Activated B cell treated with CpG ODN at 0.5 μM for 24 hours (primary cell): Measurements from ENCODE around the gene HDHD3. TPM values are rescaled to one million over a fixed set of nuclear protein-coding genes. Genes with fewer than 3 reads are reported as not detected.

Experiments used
- ATAC-seq: fragments of 200-7000 bp; cut with Tn5 transposase; one replicate; pipeline ENCODE4 v1.10.0; 2021; ENCODE audit warnings: low read depth, mild to moderate bottlenecking, moderate library complexity
- CTCF ChIA-PET: fragments of 350-600 bp; sonication (Branson Sonifier 250); formaldehyde crosslinking; loops from one replicate; lab custom pipeline; 2021; ENCODE audit warnings: antibody characterized with exemption; lab: Charles Lee
- POLR2A ChIA-PET: fragments of 350-600 bp; sonication (Branson Sonifier 250); formaldehyde crosslinking; loops from one replicate; lab custom pipeline; 2021; ENCODE audit warnings: antibody characterized with exemption; lab: Charles Lee
- DNase-seq: peaks from one replicate; pipeline ENCODE4 v3.0.0; 2022
- H3K27ac Mint-ChIP-seq: one replicate; pipeline ENCODE4 v1.8.0; 2020; ENCODE audit warnings: mixed read lengths
- H3K27me3 Mint-ChIP-seq: one replicate; pipeline ENCODE4 v1.8.0; 2021; ENCODE audit warnings: mixed read lengths
- H3K36me3 Mint-ChIP-seq: one replicate; pipeline ENCODE4 v1.8.0; 2021; ENCODE audit warnings: low read depth, mixed read lengths
- H3K4me1 Mint-ChIP-seq: one replicate; pipeline ENCODE4 v1.8.0; 2021; ENCODE audit warnings: mixed read lengths
- H3K4me3 Mint-ChIP-seq: one replicate; pipeline ENCODE4 v1.8.0; 2020; ENCODE audit warnings: mild to moderate bottlenecking, mixed read lengths
- H3K9me3 Mint-ChIP-seq: one replicate; pipeline ENCODE4 v1.8.0; 2020; ENCODE audit warnings: mixed read lengths
- intact Hi-C: fragments of 100-400 bp; cut with micrococcal nuclease; formaldehyde crosslinking; loops from one replicate; pipeline ENCODE4 v1.15.1; 2024
- total RNA-seq: library from RNA; stranded (reverse); gene quantifications from 2 replicates; pipeline ENCODE4 v1.2.3, GENCODE V29; 2022
- TF ChIP-seq, protein P1 (sequence below): fragments of 200-600 bp; IDR thresholded peaks from one replicate; pipeline ENCODE4 v1.8.0; 2022; ENCODE audit warnings: antibody characterized with exemption, mild to moderate bottlenecking

The HDHD3 gene
- total RNA-seq, 1 donor from 2014 or later = 23.9 TPM

DNA sequence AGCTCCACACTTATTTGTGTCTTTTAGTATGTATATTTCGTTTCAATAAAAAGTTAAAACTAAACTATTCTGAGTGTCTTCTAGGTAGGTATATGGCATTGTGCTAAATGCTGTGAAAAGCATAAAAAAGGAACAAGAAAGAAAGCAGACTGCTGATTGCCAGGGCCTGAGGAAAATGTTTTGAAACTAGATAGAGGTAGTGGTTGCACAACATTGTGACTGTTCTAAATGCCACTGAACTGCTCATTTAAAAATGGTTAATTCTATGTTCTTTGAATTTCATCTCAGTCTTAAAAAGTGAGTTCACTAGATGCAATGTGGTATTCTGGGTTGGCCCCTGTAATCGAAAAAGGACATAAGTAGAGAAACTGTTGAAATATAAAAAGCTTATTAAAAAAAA is 26.9 kb upstream of the HDHD3 start:
- Mint-ChIP-seq H3K36me3 (peaks cover 20% of the 10 kb centered on the region), H3K4me3 (no peak overlapping the region), H3K27me3 (no peaks in the 10 kb centered on the region), H3K27ac (no peak overlapping the region), H3K9me3 (no peaks in the 10 kb centered on the region), H3K4me1 (peaks cover 29% of the 10 kb centered on the region)
- intact Hi-C loops = loop anchor here (10.0 kb wide), 1 partner anchor 249 kb away; the partner anchor contains the start of gene SLC31A2
- ATAC-seq = no peak
- POLR2A ChIA-PET = no interaction called here
- no peak for DNase-seq
- TF ChIP-seq, protein P1, sequence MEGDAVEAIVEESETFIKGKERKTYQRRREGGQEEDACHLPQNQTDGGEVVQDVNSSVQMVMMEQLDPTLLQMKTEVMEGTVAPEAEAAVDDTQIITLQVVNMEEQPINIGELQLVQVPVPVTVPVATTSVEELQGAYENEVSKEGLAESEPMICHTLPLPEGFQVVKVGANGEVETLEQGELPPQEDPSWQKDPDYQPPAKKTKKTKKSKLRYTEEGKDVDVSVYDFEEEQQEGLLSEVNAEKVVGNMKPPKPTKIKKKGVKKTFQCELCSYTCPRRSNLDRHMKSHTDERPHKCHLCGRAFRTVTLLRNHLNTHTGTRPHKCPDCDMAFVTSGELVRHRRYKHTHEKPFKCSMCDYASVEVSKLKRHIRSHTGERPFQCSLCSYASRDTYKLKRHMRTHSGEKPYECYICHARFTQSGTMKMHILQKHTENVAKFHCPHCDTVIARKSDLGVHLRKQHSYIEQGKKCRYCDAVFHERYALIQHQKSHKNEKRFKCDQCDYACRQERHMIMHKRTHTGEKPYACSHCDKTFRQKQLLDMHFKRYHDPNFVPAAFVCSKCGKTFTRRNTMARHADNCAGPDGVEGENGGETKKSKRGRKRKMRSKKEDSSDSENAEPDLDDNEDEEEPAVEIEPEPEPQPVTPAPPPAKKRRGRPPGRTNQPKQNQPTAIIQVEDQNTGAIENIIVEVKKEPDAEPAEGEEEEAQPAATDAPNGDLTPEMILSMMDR = no peak
- CTCF ChIA-PET = interaction anchor here (1.7 to 3.9 kb wide), 3 partner anchors 188 to 254 kb away, joined by 7 to 19 read pairs (median 11); no protein-coding TSS in a partner anchor

DNA sequence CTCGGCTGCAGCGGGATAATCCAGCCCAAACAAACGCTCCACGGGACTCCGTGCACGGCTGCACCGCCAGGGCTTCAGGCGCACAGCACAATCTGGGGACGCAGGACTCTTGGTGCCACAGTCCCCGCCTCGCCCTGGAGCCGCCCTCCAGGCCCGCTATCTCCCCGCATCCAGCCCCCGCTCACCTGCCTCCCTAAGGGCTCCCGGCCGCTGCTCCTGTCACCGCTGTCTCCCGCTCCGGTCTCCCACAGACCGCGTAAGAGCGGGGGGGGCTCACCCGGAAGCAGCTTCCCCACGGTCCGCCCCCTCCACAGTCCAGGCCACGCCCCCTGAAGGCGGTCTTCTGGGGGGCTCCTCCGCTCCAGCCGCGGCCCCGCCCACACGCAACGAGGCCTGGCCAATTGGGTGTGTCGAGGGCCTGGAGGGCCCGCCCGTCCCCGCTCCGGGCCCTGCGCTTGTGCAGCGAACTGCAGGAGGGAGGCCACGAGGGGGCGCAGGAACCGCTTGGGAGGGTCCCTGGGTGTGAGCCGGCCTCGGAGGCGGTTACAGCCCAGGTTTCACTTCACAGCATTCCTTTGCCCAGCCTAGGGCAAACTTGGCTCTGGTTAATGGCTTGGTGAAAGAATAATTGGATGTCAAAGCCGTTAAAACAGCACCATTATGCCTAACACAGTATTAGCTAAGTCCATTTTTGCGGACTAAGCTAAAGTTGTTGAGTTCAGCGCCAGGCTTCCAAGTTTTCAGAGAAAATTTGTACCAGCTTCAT is 24.4 kb upstream of the HDHD3 start, which contains the start of gene ALAD:
TSS of gene ALAD (minus strand) at position 258 of the 766 bp plus-strand sequence. CDS start 7,725 bp downstream, outside the sequence.
- Mint-ChIP-seq H3K9me3 (no peaks in the 10 kb centered on the region), H3K4me1 (peaks cover 17% of the 10 kb centered on the region), H3K36me3 (peaks cover 2% of the 10 kb centered on the region), H3K27me3 (no peaks in the 10 kb centered on the region), H3K4me3 (peak within 1 kb of the TSS; percentile 96), H3K27ac (peak within 1 kb of the TSS; percentile 87)
- ChIA-PET CTCF (interaction anchor here (0.5 to 3.9 kb wide), 18 partner anchors 9 to 257 kb away, joined by 3 to 32 read pairs (median 4); partner anchors contain the start of genes C9orf43, CDC26, HDHD3 and POLE3), POLR2A (interaction anchor here (0.6 to 3.1 kb wide), 13 partner anchors 9 to 252 kb away, joined by 3 to 61 read pairs (median 6); partner anchors contain the start of genes C9orf43, CDC26, HDHD3 and POLE3)
- ATAC-seq (peak; percentile 99), DNase-seq (peak; percentile 99)
- intact Hi-C loops = loop anchor here (1.0 to 10.0 kb wide), 11 partner anchors 9 to 257 kb away; partner anchors contain the start of genes C9orf43, FKBP15, POLE3 and SLC31A1
- TF ChIP-seq, protein P1 = no peak

DNA sequence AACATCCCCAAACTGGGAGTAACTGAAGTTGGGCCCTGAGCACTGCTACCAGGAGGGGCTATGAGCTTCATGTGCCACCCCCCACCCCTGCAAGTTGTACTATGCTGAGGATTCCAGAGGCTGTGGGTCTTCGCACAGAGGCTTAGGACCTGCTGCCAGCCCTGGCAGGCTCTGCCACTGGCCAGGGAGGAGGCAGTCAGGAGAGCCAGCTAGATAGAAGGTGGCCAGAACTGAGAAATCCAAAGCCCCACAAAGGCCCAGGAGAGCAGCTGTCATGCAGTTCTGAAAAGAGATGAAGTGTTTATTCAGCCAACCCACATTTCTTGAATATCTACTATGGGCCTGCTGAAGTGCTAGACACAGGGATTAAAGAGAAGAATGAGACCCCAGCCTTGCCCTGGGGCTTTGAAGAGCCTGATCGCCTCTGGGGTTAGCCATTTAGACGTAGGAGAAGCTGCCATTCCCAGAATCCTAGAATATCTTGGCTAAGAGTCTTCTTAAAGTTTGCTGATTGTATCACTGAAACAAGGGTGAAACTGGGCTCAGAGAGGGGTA is 22.9 kb upstream of the HDHD3 start:
- TF ChIP-seq, protein P1 = no peak
- POLR2A ChIA-PET = interaction anchor here (1.4 to 3.1 kb wide), 3 partner anchors 11 to 23 kb away, joined by 6 to 61 read pairs (median 16); partner anchors contain the start of genes C9orf43, HDHD3 and POLE3
- ATAC-seq (no peak), DNase-seq (no peak)
- CTCF ChIA-PET = interaction anchor here (0.9 to 3.4 kb wide), 3 partner anchors 125 to 189 kb away, joined by 3 to 32 read pairs (median 3); partner anchors contain the start of genes CDC26 and PRPF4
- Mint-ChIP-seq H3K27me3 (no peaks in the 10 kb centered on the region), H3K4me1 (peaks cover 17% of the 10 kb centered on the region), H3K9me3 (no peaks in the 10 kb centered on the region), H3K27ac (no peak overlapping the region), H3K4me3 (peak overlapping the region; percentile 68), H3K36me3 (peaks cover 9% of the 10 kb centered on the region)
- intact Hi-C loops = loop anchor here (2.0 to 10.0 kb wide), 3 partner anchors 17 to 245 kb away; partner anchors contain the start of gene SLC31A2

DNA sequence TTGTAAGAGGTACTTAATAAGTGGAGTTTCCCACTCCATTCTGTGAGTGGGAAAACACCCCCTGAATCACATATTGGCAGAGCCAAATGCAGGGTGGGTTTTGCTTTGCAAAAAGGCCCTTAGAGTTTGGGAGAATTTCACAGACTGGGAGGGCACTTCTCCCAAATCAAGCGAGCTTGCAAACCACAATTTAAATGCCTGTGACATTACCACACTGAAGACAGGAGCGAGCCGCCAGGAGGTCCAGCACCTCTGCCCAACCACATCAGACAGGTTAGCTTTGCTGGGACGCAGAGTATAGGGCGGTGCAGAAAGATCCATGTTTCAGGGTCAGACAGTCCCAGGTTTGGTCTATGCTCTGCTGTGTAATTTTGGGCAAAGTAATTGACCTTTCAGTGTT is 22.0 kb upstream of the HDHD3 start:
- ATAC-seq (no peak), DNase-seq (no peak)
- POLR2A ChIA-PET = no interaction called here
- intact Hi-C loops = no loop called here
- H3K9me3 Mint-ChIP-seq = no peaks in the 10 kb centered on the region
- H3K4me1 Mint-ChIP-seq = peaks cover 17% of the 10 kb centered on the region
- no peak overlapping the region for H3K4me3 Mint-ChIP-seq
- CTCF ChIA-PET = interaction anchor here (1.1 kb wide), 1 partner anchor 183 kb away, joined by 3 read pairs; no protein-coding TSS in a partner anchor
- no peaks in the 10 kb centered on the region for H3K27me3 Mint-ChIP-seq
- peaks cover 10% of the 10 kb centered on the region for H3K36me3 Mint-ChIP-seq
- TF ChIP-seq, protein P1 = no peak
- H3K27ac Mint-ChIP-seq = no peak overlapping the region
